Hematopoietic multipotent progenitor cell treated with erythropoietin and hydrocortisone succinate and interleukin-3 and kit ligand, for 4 days (in vitro differentiated cells): ENCODE measurements around the gene ANKRD17.

ENCODE experiments used
- DNase-seq: peaks from one replicate; pipeline ENCODE4 v3.0.0-alpha.2; 2015

The ANKRD17 gene

GRCh38 chr4:73193659-73194058 lies 64.9 kb downstream of the ANKRD17 start:
- no peak for DNase-seq

DNA sequence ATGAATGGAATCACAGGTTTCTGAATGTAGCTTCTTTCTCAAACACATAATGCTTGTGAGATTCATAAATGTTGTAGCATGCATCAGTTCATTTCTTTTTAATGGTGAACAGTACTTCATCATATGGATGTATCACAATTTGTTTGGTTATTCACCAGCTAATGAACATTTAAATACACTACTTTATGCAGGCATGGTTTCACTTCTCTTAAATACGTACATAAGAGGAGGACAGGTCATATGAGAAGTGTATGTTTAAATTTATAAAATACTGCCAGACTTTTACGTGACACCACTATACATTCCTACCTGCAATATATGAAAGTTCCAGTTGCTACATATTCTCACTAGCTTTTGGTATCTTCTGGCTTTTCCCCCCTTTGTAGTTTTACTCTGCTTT lies 65.4 kb downstream of the ANKRD17 start:
- DNase-seq: no peak

GRCh38 chr4:73189274-73189810 lies 69.3 kb downstream of the ANKRD17 start:
- DNase-seq: no peak

DNA sequence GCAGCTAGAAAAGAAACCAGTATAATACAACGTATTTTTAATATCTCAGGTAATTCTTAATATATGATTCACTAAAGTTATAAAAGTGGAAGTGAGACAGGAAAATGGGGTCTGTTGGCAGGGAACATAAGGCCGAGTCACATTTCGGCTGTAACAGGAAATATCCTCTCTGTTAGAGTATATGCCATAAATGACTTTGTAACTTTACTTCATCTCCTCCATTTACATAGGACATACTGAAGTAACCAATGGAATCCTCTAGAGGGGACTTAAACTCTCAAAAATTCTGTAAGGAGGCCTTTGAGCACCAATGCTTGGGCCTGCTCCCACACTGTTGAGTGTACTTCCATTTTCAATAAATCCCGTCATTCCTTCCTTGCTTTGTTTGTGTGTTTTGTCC lies 71.3 kb downstream of the ANKRD17 start:
- peak; percentile 52 for DNase-seq

GRCh38 chr4:73185903-73186302 lies 72.7 kb downstream of the ANKRD17 start:
- no peak for DNase-seq

DNA sequence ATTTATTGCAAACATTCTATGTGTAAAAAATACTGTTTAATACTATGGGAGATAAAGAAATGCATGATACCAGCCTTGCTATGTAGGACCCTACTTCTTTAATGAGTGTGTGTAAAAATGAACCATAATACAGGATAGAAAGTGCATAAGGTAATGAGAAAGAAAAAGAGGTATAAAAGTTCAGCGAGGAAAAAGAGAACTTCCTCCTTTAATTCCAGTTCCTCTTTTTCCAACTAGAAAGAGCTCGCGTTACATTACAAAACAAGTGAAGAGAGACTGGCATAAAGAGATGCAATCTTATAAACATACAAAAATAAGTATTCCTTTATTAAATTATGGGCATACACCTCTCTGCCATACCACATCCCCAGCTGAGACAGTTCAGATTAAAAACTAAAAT lies 77.4 kb downstream of the ANKRD17 start:
- DNase-seq: peak; percentile 78

DNA sequence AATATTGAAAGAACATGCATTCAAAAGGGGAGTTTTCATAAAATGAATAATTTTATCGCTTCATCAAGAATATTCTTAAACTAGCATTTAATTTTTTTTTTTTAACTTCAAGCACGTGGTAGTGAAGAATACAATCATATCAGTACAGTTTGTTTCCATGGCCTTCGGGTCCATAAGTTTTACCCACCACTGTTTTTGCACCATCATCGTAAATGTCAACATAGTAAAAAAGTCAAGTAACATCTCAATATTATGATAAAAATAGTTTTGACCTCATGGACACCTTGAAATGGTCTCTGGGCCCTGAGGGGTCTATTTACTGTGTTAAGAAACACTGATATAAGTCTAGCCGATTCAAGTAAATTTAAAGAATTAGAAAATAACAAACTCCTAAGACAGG lies 80.2 kb downstream of the ANKRD17 start:
- no peak for DNase-seq

DNA sequence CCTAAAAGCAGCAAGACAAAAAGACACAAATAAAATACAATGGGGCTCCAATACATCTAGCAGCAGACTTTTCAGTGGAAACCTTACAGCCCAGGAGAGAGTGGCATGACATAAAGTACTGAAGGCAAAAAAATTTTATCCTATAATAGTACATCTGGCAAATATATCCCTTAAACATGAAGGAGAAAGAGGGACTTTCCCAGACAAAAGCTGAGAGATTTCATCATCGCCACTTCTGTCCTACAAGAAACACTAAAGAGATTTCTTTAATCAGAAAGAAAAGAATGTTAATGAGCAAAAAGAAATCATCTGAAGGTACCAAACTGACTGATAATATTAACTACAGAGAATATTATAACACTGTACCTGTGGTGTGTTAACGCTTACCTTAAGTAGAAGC lies 86.4 kb downstream of the ANKRD17 start:
- no peak for DNase-seq

- DNase-seq: no peak
Observed at GRCh38 chr4:73170518-73171198, 87.9 kb downstream of the ANKRD17 start.

GRCh38 chr4:73166212-73166611 lies 92.4 kb downstream of the ANKRD17 start:
- DNase-seq: no peak

GRCh38 chr4:73161527-73162185 lies 96.9 kb downstream of the ANKRD17 start:
- DNase-seq: no peak

GRCh38 chr4:73156394-73156793 lies 102.2 kb downstream of the ANKRD17 start:
- peak; percentile 17 for DNase-seq

DNA sequence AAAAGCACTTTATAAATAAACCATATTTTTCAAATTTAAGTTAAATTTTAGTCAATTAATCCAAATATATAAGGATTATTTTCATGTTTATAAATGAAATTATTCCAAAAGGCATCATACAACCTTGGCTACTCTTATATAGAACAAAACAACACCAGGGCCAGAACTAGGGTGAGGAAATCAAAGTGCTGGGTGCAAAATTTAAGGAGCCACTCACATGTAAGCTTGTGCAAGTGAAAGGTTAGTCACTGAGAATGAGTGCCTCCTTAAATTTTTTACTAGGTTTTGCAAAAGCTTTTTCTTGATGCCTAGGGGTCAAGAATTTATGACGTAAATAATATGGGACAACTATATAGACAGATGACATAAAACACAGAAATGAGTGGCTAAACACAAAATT lies 105.7 kb downstream of the ANKRD17 start:
- no peak for DNase-seq

- DNase-seq: no peak
Observed at GRCh38 chr4:73142995-73143547, 115.5 kb downstream of the ANKRD17 start.

GRCh38 chr4:73139991-73140390 lies 118.6 kb downstream of the ANKRD17 start:
- DNase-seq: no peak

- no peak for DNase-seq
Observed at GRCh38 chr4:73139245-73139644, 119.4 kb downstream of the ANKRD17 start.

GRCh38 chr4:73137121-73137520 lies 121.5 kb downstream of the ANKRD17 start:
- DNase-seq: no peak

GRCh38 chr4:73133784-73134183 lies 124.8 kb downstream of the ANKRD17 start:
- no peak for DNase-seq

- no peak for DNase-seq
Observed at GRCh38 chr4:73131281-73131680, 127.3 kb downstream of the ANKRD17 start.

DNA sequence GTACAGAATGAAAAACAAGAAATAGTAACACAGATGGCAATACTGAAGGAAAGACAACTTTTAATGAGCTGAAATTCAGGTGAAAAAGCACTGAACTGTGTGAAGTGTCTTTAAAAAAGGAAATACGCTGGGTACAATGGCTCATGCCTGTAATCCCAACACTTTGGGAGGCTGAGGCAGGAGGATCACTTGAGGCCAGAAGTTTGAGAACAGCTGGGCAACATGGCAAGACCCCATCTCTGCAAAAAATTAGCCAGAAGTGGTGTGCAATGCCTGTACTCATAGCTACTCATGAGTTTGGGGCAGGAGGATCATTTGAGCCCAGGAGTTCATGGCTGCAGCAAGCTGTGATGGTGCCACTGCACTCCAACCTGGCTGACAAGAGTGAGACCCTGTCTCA lies 129.3 kb downstream of the ANKRD17 start:
- DNase-seq: no peak

GRCh38 chr4:73127839-73128453 lies 130.7 kb downstream of the ANKRD17 start:
- DNase-seq: peak; percentile 71

GRCh38 chr4:73109493-73109892 lies 149.1 kb downstream of the ANKRD17 start:
- no peak for DNase-seq

GRCh38 chr4:73104695-73105094 lies 153.9 kb downstream of the ANKRD17 start:
- DNase-seq: peak; percentile 19
